Measurements from ENCODE around the gene BFSP1. TPM values are rescaled to one million over a fixed set of nuclear protein-coding genes. Genes with fewer than 3 reads are reported as not detected.

Gene BFSP1
- 3.1 and 6.0 TPM in 2 replicates for total RNA-seq

DNA sequence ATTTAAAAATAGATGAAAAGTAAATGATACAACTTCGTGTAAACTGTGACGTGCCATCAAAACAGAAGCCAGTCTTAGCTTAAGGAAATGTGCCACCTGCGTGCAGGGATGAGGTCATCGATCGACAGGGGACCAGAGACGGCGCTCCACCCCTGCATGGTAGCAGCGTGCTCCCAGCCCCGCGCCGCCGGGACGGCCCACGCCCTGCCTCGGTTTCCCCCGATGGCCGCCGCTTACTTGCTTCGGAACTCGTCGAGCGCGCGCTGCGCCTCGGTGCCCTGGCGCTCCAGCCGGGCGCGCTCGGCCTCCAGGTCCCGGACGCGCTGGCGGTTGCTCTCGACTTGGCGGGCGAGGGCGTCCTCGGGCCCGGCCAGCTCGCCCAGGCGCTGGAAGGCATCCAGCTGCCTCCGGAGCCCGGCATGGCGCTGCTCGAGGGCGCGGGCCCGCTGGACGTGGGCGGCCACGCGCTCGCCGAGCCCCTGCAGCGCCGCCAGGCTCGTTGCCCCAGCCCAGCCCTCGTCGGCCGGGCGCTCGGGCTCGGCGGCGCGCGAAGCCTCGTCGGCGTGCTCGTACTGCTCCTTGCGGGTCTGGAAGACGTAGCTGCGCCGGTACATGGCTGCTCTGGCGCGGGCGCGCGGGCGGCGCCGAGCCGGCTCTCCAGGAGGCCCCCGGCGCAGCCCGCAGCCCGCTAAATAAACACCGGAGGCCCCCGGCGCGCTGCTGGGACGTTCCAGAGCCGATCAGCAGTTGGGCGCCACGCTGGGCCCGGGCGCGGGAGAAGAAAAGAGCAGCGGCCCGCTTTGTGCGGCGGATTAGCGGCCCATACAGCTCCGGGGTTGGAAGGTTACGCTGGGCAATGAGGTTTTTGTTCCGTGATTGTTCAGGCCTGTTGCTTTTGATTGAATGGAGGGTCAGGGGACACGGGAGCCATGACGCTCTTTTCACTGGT lies at the start of gene BFSP1:
Gene BFSP1 (minus strand): TSS at position 664 of the 949 bp plus-strand sequence. CDS start 50 bp downstream, at position 614.

DNA sequence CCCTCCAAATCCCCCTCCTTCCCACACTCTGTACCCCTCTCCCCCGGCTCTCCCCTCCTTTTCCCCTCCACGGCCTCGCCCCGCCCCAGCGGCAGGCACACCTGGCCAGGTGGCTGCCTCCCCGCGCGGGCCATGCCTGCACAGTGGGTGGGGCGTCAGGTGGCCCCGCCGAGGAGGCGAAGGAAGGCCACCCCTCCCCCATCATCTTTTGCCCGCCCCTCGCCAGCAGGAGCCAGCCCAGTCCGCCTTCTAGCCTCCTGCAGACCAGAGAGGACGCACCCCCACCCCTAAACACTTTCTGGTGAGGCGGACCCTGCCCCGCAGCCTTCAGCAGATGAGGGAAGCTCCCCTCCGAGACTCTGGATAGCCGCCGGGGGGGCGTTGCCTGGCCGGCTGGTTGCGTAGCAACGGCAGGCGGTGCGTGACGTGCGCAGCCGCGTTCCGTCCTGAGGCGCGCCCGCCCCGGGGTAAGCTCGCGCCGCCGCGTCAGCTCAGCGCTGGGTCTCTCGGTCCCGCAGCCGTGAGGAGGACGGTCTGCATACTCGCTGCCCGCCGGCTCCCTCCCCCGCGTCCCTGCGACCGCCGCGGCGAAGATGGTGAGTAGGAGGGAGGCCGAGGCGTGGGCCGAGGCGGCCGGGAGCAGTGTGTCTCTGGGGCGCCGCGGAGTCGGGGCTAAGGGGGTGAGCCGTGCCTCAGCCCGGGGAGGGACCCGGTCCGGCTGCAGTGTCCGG lies 38.6 kb upstream of the BFSP1 start, which contains the start of gene DSTN:
Gene DSTN (plus strand): TSS at position 460 of the 731 bp plus-strand sequence. CDS start 134 bp downstream, at position 594.

Other genes starting within 250 kb of the BFSP1 start
- gene DSTN, start 38.7 kb upstream of the BFSP1 start, total RNA-seq, result 230 and 280 TPM in 2 replicates
- 50.9 and 109 TPM in 2 replicates for gene RRBP1, start 150.9 kb upstream of the BFSP1 start, total RNA-seq
- not detected in 2 replicates for gene BANF2, start 168.6 kb upstream of the BFSP1 start, total RNA-seq